ENCODE data around the gene LMNA. TPM values are rescaled to one million over a fixed set of nuclear protein-coding genes. Genes with fewer than 3 reads are reported as not detected.

The LMNA gene
- total RNA-seq (2022; extraction: Qiagen RNA extraction; ENCODE audit: low read depth) = 658 to 735 TPM (median 680 TPM) in 5 replicates

GRCh38 chr1:156114101-156114918 is at the start of gene LMNA:
LMNA (plus strand) TSS chr1:156114711; CDS start chr1:156114919, 208 bp downstream.

GRCh38 chr1:156082309-156083091 is 32.0 kb upstream of the LMNA start, which contains the start of gene MEX3A:
MEX3A (minus strand) TSS chr1:156082465; CDS start chr1:156081998, 467 bp downstream.

GRCh38 chr1:156153362-156153761 is 38.9 kb downstream of the LMNA start, which contains the start of gene SEMA4A:
SEMA4A (plus strand) TSS chr1:156153585; CDS start chr1:156154579, 994 bp downstream.

Other genes starting within 250 kb of the LMNA start
- gene RIT1, start 203.4 kb upstream of the LMNA start, total RNA-seq (2022; extraction: Qiagen RNA extraction; ENCODE audit: low read depth) = 24.2 to 29.3 TPM (median 26.4 TPM) in 5 replicates
- 16.0 to 33.2 TPM (median 30.6 TPM) in 5 replicates for gene KHDC4, start 180.3 kb upstream of the LMNA start, total RNA-seq (2022; extraction: Qiagen RNA extraction; ENCODE audit: low read depth)
- not detected in 5 replicates for gene RXFP4, start 173.1 kb upstream of the LMNA start, total RNA-seq (2022; extraction: Qiagen RNA extraction; ENCODE audit: low read depth)
- 38.8 to 47.2 TPM (median 41.7 TPM) in 5 replicates for gene ARHGEF2, start 136.2 kb upstream of the LMNA start, total RNA-seq (2022; extraction: Qiagen RNA extraction; ENCODE audit: low read depth)
- 262 to 276 TPM (median 267 TPM) in 5 replicates for gene SSR2, start 93.8 kb upstream of the LMNA start, total RNA-seq (2022; extraction: Qiagen RNA extraction; ENCODE audit: low read depth)
- 38.5 to 48.6 TPM (median 41.7 TPM) in 5 replicates for gene UBQLN4, start 60.9 kb upstream of the LMNA start, total RNA-seq (2022; extraction: Qiagen RNA extraction; ENCODE audit: low read depth)
- 146 to 158 TPM (median 152 TPM) in 5 replicates for gene LAMTOR2, start 59.9 kb upstream of the LMNA start, total RNA-seq (2022; extraction: Qiagen RNA extraction; ENCODE audit: low read depth)
- 0.14 TPM in 1 of 5 replicates, not detected in the others for gene RAB25, start 53.6 kb upstream of the LMNA start, total RNA-seq (2022; extraction: Qiagen RNA extraction; ENCODE audit: low read depth)
- 1.4 to 3.0 TPM (median 2.5 TPM) in 5 replicates for gene MEX3A, start 32.2 kb upstream of the LMNA start, total RNA-seq (2022; extraction: Qiagen RNA extraction; ENCODE audit: low read depth)
- 0.32 to 0.69 TPM (median 0.44 TPM) in 5 replicates for gene SEMA4A, start 38.9 kb downstream of the LMNA start, total RNA-seq (2022; extraction: Qiagen RNA extraction; ENCODE audit: low read depth)
- 27.7 to 35.1 TPM (median 29.0 TPM) in 5 replicates for gene SLC25A44, start 79.4 kb downstream of the LMNA start, total RNA-seq (2022; extraction: Qiagen RNA extraction; ENCODE audit: low read depth)
- gene PMF1, start 98.3 kb downstream of the LMNA start, total RNA-seq (2022; extraction: Qiagen RNA extraction; ENCODE audit: low read depth) = 54.6 to 65.6 TPM (median 58.8 TPM) in 5 replicates
- gene BGLAP, start 127.5 kb downstream of the LMNA start, total RNA-seq (2022; extraction: Qiagen RNA extraction; ENCODE audit: low read depth) = 0.40 to 0.53 TPM (median 0.46 TPM) in 3 of 5 replicates, not detected in the others
- 3.2 to 3.9 TPM (median 3.8 TPM) in 5 replicates for gene PAQR6, start 133.3 kb downstream of the LMNA start, total RNA-seq (2022; extraction: Qiagen RNA extraction; ENCODE audit: low read depth)
- gene SMG5, start 168.1 kb downstream of the LMNA start, total RNA-seq (2022; extraction: Qiagen RNA extraction; ENCODE audit: low read depth) = 44.5 to 51.9 TPM (median 50.1 TPM) in 5 replicates
- gene TMEM79, start 169.6 kb downstream of the LMNA start, total RNA-seq (2022; extraction: Qiagen RNA extraction; ENCODE audit: low read depth) = 5.4 to 10.2 TPM (median 8.3 TPM) in 5 replicates
- gene GLMP, start 181.0 kb downstream of the LMNA start, total RNA-seq (2022; extraction: Qiagen RNA extraction; ENCODE audit: low read depth) = 35.7 to 51.2 TPM (median 47.4 TPM) in 5 replicates
- not detected in 5 replicates for gene VHLL, start 184.6 kb downstream of the LMNA start, total RNA-seq (2022; extraction: Qiagen RNA extraction; ENCODE audit: low read depth)
- gene CCT3, start 223.6 kb downstream of the LMNA start, total RNA-seq (2022; extraction: Qiagen RNA extraction; ENCODE audit: low read depth) = 400 to 427 TPM (median 422 TPM) in 5 replicates
- gene TSACC, start 223.8 kb downstream of the LMNA start, total RNA-seq (2022; extraction: Qiagen RNA extraction; ENCODE audit: low read depth) = 2.0 to 2.8 TPM (median 2.2 TPM) in 5 replicates

Measured in A549 treated with DMSO at 1 μM for 4 hours (cell line).